IMR-90 (cell line): ENCODE results near the gene KCNJ6. TPM values are rescaled to one million over a fixed set of nuclear protein-coding genes. Genes with fewer than 3 reads are reported as not detected.

Experiments used
- ATAC-seq: fragments of 200-7000 bp; cut with Tn5 transposase; 2 replicates; pipeline ENCODE4 v1.9.1; 2020; ENCODE audit warnings: low read depth, mild to moderate bottlenecking, moderate library complexity
- BruUV-seq: library from RNA; stranded (reverse); fragments of 400-500 nt; replicated peaks from 2 replicates; lab custom pipeline; 2021; lab: Mats Ljungman, UMichigan
- CTCF ChIA-PET: fragments of 300-600 bp; formaldehyde crosslinking; extraction: SDS; loops from one replicate; lab custom pipeline; 2021; ENCODE audit warnings: antibody characterized with exemption; lab: Yijun Ruan, JAX
- POLR2A ChIA-PET: fragments of 300-600 bp; sonication (Branson Sonifier 250); formaldehyde crosslinking; loops from one replicate; lab custom pipeline; 2022; ENCODE audit warnings: antibody characterized with exemption; ENCODE audit not compliant: unreplicated experiment; lab: Charles Lee
- DNase-seq: peaks from one replicate; pipeline ENCODE4 v3.0.0; 2013
- H2AFZ ChIP-seq: replicated peaks from 2 replicates; pipeline ENCODE3; 2013; ENCODE audit warnings: low read length, mild to moderate bottlenecking; ENCODE audit not compliant: poor library complexity
- H2AK5ac ChIP-seq: 2 replicates; pipeline ENCODE4 v1.6.1; 2013; ENCODE audit warnings: low read depth, low read length, inconsistent platforms
- H2AK9ac ChIP-seq: replicated peaks from 2 replicates; pipeline ENCODE3; 2013; ENCODE audit warnings: mild to moderate bottlenecking, low read depth, low read length, moderate library complexity; ENCODE audit not compliant: poor library complexity
- H2BK120ac ChIP-seq: 2 replicates; pipeline ENCODE4 v1.6.1; 2013; ENCODE audit warnings: low read depth, low read length, inconsistent platforms
- H2BK15ac ChIP-seq: 3 replicates; pipeline ENCODE4 v1.6.1; 2013; ENCODE audit warnings: low read depth, low read length, inconsistent platforms
- H2BK20ac ChIP-seq: 2 replicates; pipeline ENCODE4 v1.6.1; 2013; ENCODE audit warnings: low read depth, mild to moderate bottlenecking, inconsistent platforms, low read length, moderate library complexity
- H2BK5ac ChIP-seq: 2 replicates; pipeline ENCODE4 v1.6.1; 2013; ENCODE audit warnings: mild to moderate bottlenecking, low read depth, low read length, inconsistent platforms; ENCODE audit not compliant: poor library complexity, severe bottlenecking
- H3K14ac ChIP-seq: replicated peaks from 2 replicates; pipeline ENCODE4 v1.6.1; 2013; ENCODE audit warnings: low read depth, low read length, inconsistent platforms
- H3K18ac ChIP-seq: 2 replicates; pipeline ENCODE4 v1.6.1; 2013; ENCODE audit warnings: low read depth, low read length, control low read depth
- H3K23ac ChIP-seq: 2 replicates; pipeline ENCODE4 v1.6.1; 2013; ENCODE audit warnings: low read depth, low read length, inconsistent platforms
- H3K27ac ChIP-seq: 2 replicates; pipeline ENCODE4 v1.5.1; 2013; ENCODE audit warnings: mild to moderate bottlenecking, control low read depth, low read length; ENCODE audit not compliant: insufficient read depth
- H3K27me3 ChIP-seq: 2 replicates; pipeline ENCODE4 v1.6.1; 2013; ENCODE audit warnings: low read length; ENCODE audit not compliant: control insufficient read depth, insufficient read depth
- H3K36me3 ChIP-seq: 2 replicates; pipeline ENCODE4 v1.6.1; 2013; ENCODE audit warnings: low read length, mixed read lengths; ENCODE audit not compliant: control insufficient read depth, insufficient read depth
- H3K4ac ChIP-seq: 2 replicates; pipeline ENCODE4 v1.6.1; 2013; ENCODE audit warnings: low read depth, low read length, inconsistent platforms
- H3K4me1 ChIP-seq: 2 replicates; pipeline ENCODE4 v1.6.1; 2013; ENCODE audit warnings: low read length, mixed read lengths; ENCODE audit not compliant: control insufficient read depth, insufficient read depth
- H3K4me2 ChIP-seq: 2 replicates; pipeline ENCODE4 v1.6.1; 2013; ENCODE audit warnings: low read depth, mild to moderate bottlenecking, control low read depth, low read length, moderate library complexity
- H3K4me3 ChIP-seq: 2 replicates; pipeline ENCODE4 v1.5.1; 2013; ENCODE audit warnings: low read depth, mild to moderate bottlenecking, control low read depth, low read length, moderate library complexity; ENCODE audit not compliant: insufficient read depth
- H3K56ac ChIP-seq: 2 replicates; pipeline ENCODE4 v1.6.1; 2013; ENCODE audit warnings: low read length, inconsistent platforms; ENCODE audit not compliant: insufficient read depth; ENCODE audit errors: extremely low read depth
- H3K79me1 ChIP-seq, 2 experiments: 2 replicates each; pipeline ENCODE4 v1.6.1; 2013; ENCODE audit warnings: low read length in 2 of 2, inconsistent platforms in 1 of 2, low read depth in 1 of 2
- H3K9ac ChIP-seq: 2 replicates; pipeline ENCODE4 v1.6.1; 2013; ENCODE audit warnings: low read depth, low read length, control low read depth
- H3K9me1 ChIP-seq: 2 replicates; pipeline ENCODE4 v1.6.1; 2013; ENCODE audit warnings: low read length, inconsistent platforms; ENCODE audit not compliant: insufficient read depth
- H3K9me3 ChIP-seq: 2 replicates; pipeline ENCODE4 v1.6.1; 2013; ENCODE audit warnings: low read length; ENCODE audit not compliant: control insufficient read depth, insufficient read depth
- H4K20me1 ChIP-seq: 2 replicates; pipeline ENCODE4 v1.6.1; 2013; ENCODE audit warnings: low read length, inconsistent platforms; ENCODE audit not compliant: insufficient read depth
- H4K5ac ChIP-seq: 2 replicates; pipeline ENCODE4 v1.6.1; 2013; ENCODE audit warnings: mild to moderate bottlenecking, low read depth, low read length, control low read depth
- H4K8ac ChIP-seq, 2 experiments: 2 replicates each; pipeline ENCODE4 v1.6.1; 2013; ENCODE audit warnings: low read depth in 2 of 2, low read length in 2 of 2, control low read depth in 1 of 2, inconsistent platforms in 1 of 2
- H4K91ac ChIP-seq: 2 replicates; pipeline ENCODE4 v1.6.1; 2013; ENCODE audit warnings: low read depth, low read length, inconsistent platforms; ENCODE audit not compliant: insufficient read depth
- CEBPB ChIP-seq: IDR thresholded peaks from 2 replicates; pipeline ENCODE4 v1.6.1; 2012; ENCODE audit warnings: low read depth, low read length, improper control_type of control experiment
- FOS ChIP-seq: fragments of 150-350 bp; IDR thresholded peaks from 2 replicates; pipeline ENCODE4 v1.6.1; 2016; ENCODE audit warnings: low read depth, low read length
- SMC3 ChIP-seq: fragments of 150-350 bp; IDR thresholded peaks from 2 replicates; pipeline ENCODE4 v1.6.1; 2016; ENCODE audit warnings: low read depth, mild to moderate bottlenecking, antibody characterized with exemption, low read length, moderate library complexity
- WGBS, 2 experiments: methylation state at CpG; one replicate each; pipeline versions ENCODE4 v1.1.5 to v1.1.7; 2013; ENCODE audit warnings: missing lambda C conversion rate in 2 of 2; ENCODE audit not compliant: insufficient read length in 1 of 2; ENCODE audit errors: extremely low coverage in 2 of 2; 5-methylcytosine and 5-hydroxymethylcytosine counted together
- dilution Hi-C: fragments of 300-500 bp; cut with HindIII; formaldehyde crosslinking; loops from one replicate; pipeline ENCODE4 v1.14.3; 2018; ENCODE audit warnings: low sequenced_read_pairs; ENCODE audit not compliant: unreplicated experiment
- in situ Hi-C: fragments of 300-500 bp; cut with MboI; formaldehyde crosslinking; loops from 3 replicates; pipeline ENCODE4 v1.14.3; 2019; ENCODE audit warnings: low sequenced_read_pairs, inconsistent platforms, mixed read lengths
- intact Hi-C: fragments of 100-400 bp; cut with micrococcal nuclease; formaldehyde crosslinking; loops from 2 replicates; pipeline ENCODE4 v1.10.0; 2022
- polyA plus RNA-seq, 3 experiments: library from polyadenylated mRNA; depleted of rRNA; stranded (reverse); fragments of >200 nt; gene quantifications; 2 replicates each; pipeline ENCODE4 v1.2.3, GENCODE V29; 2012; ENCODE audit warnings: low replicate concordance in 1 of 3
- total RNA-seq: library from RNA; depleted of rRNA; stranded (reverse); fragments of >200 nt; gene quantifications from 2 replicates; pipeline ENCODE4 v1.2.3, GENCODE V29; 2012
- TF ChIP-seq, protein P1 (sequence below): fragments of 150-350 bp; IDR thresholded peaks from 2 replicates; pipeline ENCODE4 v1.6.1; 2016; ENCODE audit warnings: low read depth, mild to moderate bottlenecking, low read length, moderate library complexity, borderline replicate concordance

The KCNJ6 gene
- total and polyA plus RNA-seq, 2 of the 4 experiments (the other 2 are of a cell fraction): under 0.01 to 0.02 TPM

DNA sequence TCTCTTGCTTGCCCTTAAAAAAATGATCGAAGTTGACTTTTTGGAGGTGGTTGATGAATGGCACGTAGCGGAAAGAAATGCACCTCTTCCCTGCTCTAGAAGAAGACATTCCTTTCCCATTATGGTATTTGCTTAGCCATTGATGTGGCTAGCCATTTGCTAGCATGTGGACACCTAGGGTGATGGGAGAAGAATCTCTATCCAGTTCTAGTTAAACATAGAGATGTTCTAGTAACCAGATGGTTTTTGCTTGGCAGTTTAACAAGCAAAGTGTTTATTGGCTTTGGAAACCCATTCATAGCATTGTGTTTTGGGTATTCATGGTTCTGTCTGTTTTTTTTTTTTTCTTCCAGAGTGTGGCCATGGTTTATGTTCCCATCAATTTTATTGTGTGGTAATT lies 78.9 kb downstream of the KCNJ6 start:
- Histone ChIP-seq H3K4me3 (no peak overlapping the region), H3K36me3 (no peaks in the 10 kb centered on the region), H3K18ac (no peak overlapping the region), H4K91ac (no peak overlapping the region), H3K4me1 (no peaks in the 10 kb centered on the region; the same call in 1 of the 2 replicates), H2AK5ac (no peak overlapping the region), H3K27me3 (no peaks in the 10 kb centered on the region), H3K23ac (no peak overlapping the region), H2BK15ac (no peak overlapping the region), H3K4ac (no peak overlapping the region), H2BK20ac (no peak overlapping the region), H2AFZ (no peak overlapping the region), H4K8ac (no peak overlapping the region), H4K20me1 (no peaks in the 10 kb centered on the region), H3K4me2 (no peak overlapping the region), H3K79me1 (no peaks in the 10 kb centered on the region), H4K5ac (no peak overlapping the region), H3K9ac (no peak overlapping the region), H3K9me3 (no peaks in the 10 kb centered on the region), H3K27ac (no peak overlapping the region), H3K56ac (no peak overlapping the region), H2BK120ac (no peak overlapping the region), H2AK9ac (no peak overlapping the region), H2BK5ac (no peak overlapping the region), H3K9me1 (0 out of 2 replicates have a peak, but pooled peaks cover under 1% of the 10 kb centered on the region), H3K14ac (no peak overlapping the region)
- BruUV-seq: no TSS peak
- in situ Hi-C loops (no loop called here), dilution Hi-C loops (no loop called here), intact Hi-C loops (no loop called here)
- ChIA-PET CTCF (no interaction called here), POLR2A (no interaction called here)
- no CpG with 5 or more reads among the region's 3 CpGs for WGBS, 2 experiments
- ATAC-seq (no peak), DNase-seq (no peak)
- TF ChIP-seq, protein P1, sequence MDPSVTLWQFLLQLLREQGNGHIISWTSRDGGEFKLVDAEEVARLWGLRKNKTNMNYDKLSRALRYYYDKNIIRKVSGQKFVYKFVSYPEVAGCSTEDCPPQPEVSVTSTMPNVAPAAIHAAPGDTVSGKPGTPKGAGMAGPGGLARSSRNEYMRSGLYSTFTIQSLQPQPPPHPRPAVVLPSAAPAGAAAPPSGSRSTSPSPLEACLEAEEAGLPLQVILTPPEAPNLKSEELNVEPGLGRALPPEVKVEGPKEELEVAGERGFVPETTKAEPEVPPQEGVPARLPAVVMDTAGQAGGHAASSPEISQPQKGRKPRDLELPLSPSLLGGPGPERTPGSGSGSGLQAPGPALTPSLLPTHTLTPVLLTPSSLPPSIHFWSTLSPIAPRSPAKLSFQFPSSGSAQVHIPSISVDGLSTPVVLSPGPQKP: no peak
- TF ChIP-seq CEBPB (no peak), SMC3 (no peak), FOS (no peak)
